GM23338 (cell line): ENCODE measurements around the gene CCDC73. TPM values are rescaled to one million over a fixed set of nuclear protein-coding genes. Genes with fewer than 3 reads are reported as not detected.

Experiments used
- ATAC-seq: fragments of 200-7000 bp; cut with Tn5 transposase; 3 replicates; pipeline ENCODE4 v1.9.1; 2020
- DNase-seq: peaks from one replicate; pipeline ENCODE4 v3.0.0-alpha.2; 2015; ENCODE audit warnings: low spot score
- H2AFZ ChIP-seq: fragments of 200-600 bp; sonication (generic); 2 replicates; pipeline ENCODE4 v1.8.0; 2016; ENCODE audit warnings: antibody characterized with exemption, mild to moderate bottlenecking, moderate library complexity
- H3F3A ChIP-seq: fragments of 200-600 bp; sonication (generic); replicated peaks from 2 replicates; pipeline ENCODE4 v1.8.0; 2017; ENCODE audit warnings: antibody characterized with exemption, mixed run types, low read depth
- H3K27ac ChIP-seq: fragments of 200-600 bp; sonication (generic); 2 replicates; pipeline ENCODE4 v1.6.1; 2016; ENCODE audit warnings: low read depth
- H3K27me3 ChIP-seq: fragments of 200-600 bp; sonication (generic); 2 replicates; pipeline ENCODE4 v1.8.0; 2016; ENCODE audit warnings: mild to moderate bottlenecking, mixed run types, moderate library complexity; ENCODE audit not compliant: insufficient read depth
- H3K36me3 ChIP-seq: fragments of 200-600 bp; sonication (generic); 2 replicates; pipeline ENCODE4 v1.8.0; 2016; ENCODE audit warnings: mild to moderate bottlenecking; ENCODE audit not compliant: insufficient read depth
- H3K4me1 ChIP-seq: fragments of 200-600 bp; sonication (generic); 2 replicates; pipeline ENCODE4 v1.8.0; 2016; ENCODE audit warnings: mild to moderate bottlenecking, moderate library complexity; ENCODE audit not compliant: insufficient read depth
- H3K4me2 ChIP-seq: fragments of 200-600 bp; sonication (generic); 2 replicates; pipeline ENCODE4 v1.7.1; 2017; ENCODE audit warnings: mixed run types
- H3K4me3 ChIP-seq: fragments of 200-600 bp; sonication (generic); 2 replicates; pipeline ENCODE4 v1.6.1; 2016; ENCODE audit warnings: mixed run types
- H3K79me2 ChIP-seq: fragments of 200-600 bp; sonication (generic); replicated peaks from 2 replicates; pipeline ENCODE4 v1.8.0; 2017; ENCODE audit warnings: mild to moderate bottlenecking; ENCODE audit not compliant: insufficient read depth
- H3K9me2 ChIP-seq: fragments of 200-600 bp; sonication (generic); 2 replicates; pipeline ENCODE4 v1.8.0; 2017; ENCODE audit not compliant: insufficient read depth
- H4K20me1 ChIP-seq: fragments of 200-600 bp; sonication (generic); replicated peaks from 2 replicates; pipeline ENCODE4 v1.8.0; 2017; ENCODE audit warnings: mild to moderate bottlenecking; ENCODE audit not compliant: insufficient read depth
- H3K27ac Mint-ChIP-seq: 2 replicates; pipeline ENCODE4 v1.8.0; 2020; ENCODE audit warnings: inconsistent platforms, mild to moderate bottlenecking, moderate library complexity, mixed read lengths
- H3K27me3 Mint-ChIP-seq: 3 replicates; pipeline ENCODE4 v1.8.0; 2022; ENCODE audit warnings: low read depth, mild to moderate bottlenecking, moderate library complexity, mixed read lengths, inconsistent platforms; ENCODE audit not compliant: insufficient read depth, poor library complexity
- H3K36me3 Mint-ChIP-seq: 3 replicates; pipeline ENCODE4 v1.8.0; 2021; ENCODE audit warnings: low read depth, mild to moderate bottlenecking, inconsistent platforms, moderate library complexity, mixed read lengths
- H3K4me1 Mint-ChIP-seq: 3 replicates; pipeline ENCODE4 v1.8.0; 2020; ENCODE audit warnings: mild to moderate bottlenecking, inconsistent platforms, mixed read lengths
- H3K4me3 Mint-ChIP-seq: 3 replicates; pipeline ENCODE4 v1.8.0; 2021; ENCODE audit warnings: moderate library complexity, mild to moderate bottlenecking, inconsistent platforms, mixed read lengths
- H3K9me3 Mint-ChIP-seq: 3 replicates; pipeline ENCODE4 v1.8.0; 2020; ENCODE audit warnings: moderate library complexity, mild to moderate bottlenecking, inconsistent platforms, mixed read lengths
- CREB1 ChIP-seq: fragments of 250-450 bp; sonication (Bioruptor Pico); IDR thresholded peaks from 2 replicates; pipeline ENCODE4 v1.5.0; 2020; ENCODE audit warnings: low read depth, mild to moderate bottlenecking, moderate library complexity
- CTCF ChIP-seq, 2 experiments: fragments of 200-600 bp in 1 of 2; sonication (generic) in 1 of 2; conservative IDR thresholded peaks; 2 replicates each; pipeline versions ENCODE4 v1.5.1 to v1.6.1; 2016 to 2017; ENCODE audit warnings: antibody characterized with exemption in 2 of 2, low read depth in 2 of 2, mild to moderate bottlenecking in 2 of 2, moderate library complexity in 1 of 2
- ETS1 ChIP-seq: IDR thresholded peaks from 2 replicates; pipeline ENCODE4 v1.6.1; 2016; ENCODE audit warnings: antibody characterized with exemption
- EZH2 ChIP-seq: fragments of 200-600 bp; sonication (generic); IDR thresholded peaks from one replicate; pipeline ENCODE4 v1.8.0; 2017; ENCODE audit warnings: antibody characterized with exemption, mild to moderate bottlenecking, low read depth; ENCODE audit not compliant: unreplicated experiment
- EZH2phosphoT487 ChIP-seq: fragments of 200-600 bp; sonication (generic); IDR thresholded peaks from one replicate; pipeline ENCODE4 v1.8.1; 2018; ENCODE audit warnings: antibody characterized with exemption; ENCODE audit not compliant: unreplicated experiment
- JUNB ChIP-seq: IDR thresholded peaks from one replicate; pipeline ENCODE4 v1.6.1; 2016; ENCODE audit warnings: antibody characterized with exemption; ENCODE audit not compliant: unreplicated experiment
- NANOG ChIP-seq: IDR thresholded peaks from 2 replicates; pipeline ENCODE4 v1.6.1; 2016; ENCODE audit warnings: antibody characterized with exemption, borderline replicate concordance
- REST ChIP-seq: IDR thresholded peaks from one replicate; pipeline ENCODE4 v1.6.1; 2018; ENCODE audit warnings: antibody characterized with exemption; ENCODE audit not compliant: unreplicated experiment
- STAT1 ChIP-seq: IDR thresholded peaks from one replicate; pipeline ENCODE4 v1.6.1; 2016; ENCODE audit warnings: antibody characterized with exemption; ENCODE audit not compliant: unreplicated experiment
- ZNF114 ChIP-seq: fragments of 250-450 bp; sonication (Bioruptor Pico); IDR thresholded peaks from 2 replicates; pipeline ENCODE4 v1.5.0; 2020; ENCODE audit warnings: mild to moderate bottlenecking, moderate library complexity
- ZNF462 ChIP-seq: fragments of 250-450 bp; sonication (Bioruptor Pico); IDR thresholded peaks from 2 replicates; pipeline ENCODE4 v1.5.0; 2020; ENCODE audit warnings: mild to moderate bottlenecking, moderate library complexity
- polyA plus RNA-seq: library from polyadenylated mRNA; unstranded; fragments of >200 nt; fragmentation: Nextera tagmentation; extraction: Ambion mirVana; gene quantifications from 2 replicates; pipeline ENCODE4 v1.2.1, GENCODE V29; 2016
- total RNA-seq: library from RNA; depleted of rRNA; stranded (reverse); fragments of >200 nt; shearing (Covaris generic); gene quantifications from 2 replicates; pipeline ENCODE4 v1.2.3, GENCODE V29; 2014

Gene CCDC73
- total and polyA plus RNA-seq, 2 experiments from 2014 or later: 0.06 TPM; not detected in 1

GRCh38 chr11:32635819-32636218 lies 158.6 kb downstream of the CCDC73 start:
- DNase-seq (no peak), ATAC-seq (no peak)
- TF ChIP-seq ETS1 (no peak), NANOG (no peak)
- Histone ChIP-seq H3K27ac (no peak overlapping the region), H3K9me2 (no peaks in the 10 kb centered on the region), H3K27me3 (no peaks in the 10 kb centered on the region), H3K4me3 (no peak overlapping the region), H3K79me2 (no peaks in the 10 kb centered on the region), H3K4me2 (no peak overlapping the region), H3F3A (no peaks in the 10 kb centered on the region), H3K4me1 (no peaks in the 10 kb centered on the region), H3K36me3 (no peaks in the 10 kb centered on the region), H4K20me1 (no peaks in the 10 kb centered on the region), H2AFZ (no peak overlapping the region)
- Mint-ChIP-seq H3K9me3 (no peaks in the 10 kb centered on the region), H3K27ac (no peak overlapping the region), H3K36me3 (no peaks in the 10 kb centered on the region), H3K27me3 (no peaks in the 10 kb centered on the region), H3K4me1 (no peaks in the 10 kb centered on the region), H3K4me3 (no peak overlapping the region)

GRCh38 chr11:32630844-32631243 lies 163.6 kb downstream of the CCDC73 start:
- Histone ChIP-seq H3F3A (no peaks in the 10 kb centered on the region), H3K9me2 (no peaks in the 10 kb centered on the region), H3K27me3 (no peaks in the 10 kb centered on the region), H3K79me2 (no peaks in the 10 kb centered on the region), H3K36me3 (no peaks in the 10 kb centered on the region), H3K4me3 (no peak overlapping the region), H3K27ac (no peak overlapping the region), H3K4me2 (no peak overlapping the region), H4K20me1 (no peaks in the 10 kb centered on the region), H3K4me1 (no peaks in the 10 kb centered on the region), H2AFZ (no peak overlapping the region)
- no peak for ATAC-seq
- no peak for DNase-seq
- Mint-ChIP-seq H3K9me3 (no peaks in the 10 kb centered on the region), H3K4me3 (no peak overlapping the region), H3K27ac (no peak overlapping the region), H3K27me3 (no peaks in the 10 kb centered on the region), H3K36me3 (no peaks in the 10 kb centered on the region), H3K4me1 (no peaks in the 10 kb centered on the region)
- TF ChIP-seq ZNF462 (CRISPR knock-in tag) (no peak), CTCF (conservative IDR thresholded peaks at IDR 0.05; ENCODE audit: low read depth in 2 of 2) (no peak), EZH2phosphoT487 (no peak), CREB1 (no peak), STAT1 (no peak), REST (no peak), EZH2 (no peak), ZNF114 (CRISPR knock-in tag) (no peak), JUNB (no peak)
